Neutrophil (primary cell): ENCODE measurements around the gene SLC44A2.

Source experiments
- H3K27ac ChIP-seq: fragments of 200-600 bp; sonication (generic); 2 replicates; pipeline ENCODE4 v1.5.1; 2016; ENCODE audit warnings: mild to moderate bottlenecking, moderate library complexity
- H3K27me3 ChIP-seq: fragments of 200-600 bp; sonication (generic); 2 replicates; pipeline ENCODE4 v1.6.0; 2016; ENCODE audit warnings: mild to moderate bottlenecking
- H3K36me3 ChIP-seq: fragments of 200-600 bp; sonication (generic); 2 replicates; pipeline ENCODE4 v1.5.1; 2017
- H3K4me1 ChIP-seq, 2 experiments: fragments of 200-600 bp in 1 of 2; sonication (generic) in 1 of 2; 1 replicate in 1 of 2; 2 replicates in 1 of 2; pipeline versions ENCODE4 v1.5.1 to v1.6.1; 2013 to 2016; ENCODE audit warnings: low read depth in 1 of 2, low read length in 1 of 2, mild to moderate bottlenecking in 1 of 2, moderate library complexity in 1 of 2; ENCODE audit not compliant: control insufficient read depth in 1 of 2, insufficient read depth in 1 of 2
- H3K4me3 ChIP-seq, 2 experiments: fragments of 200-600 bp in 1 of 2; sonication (generic) in 1 of 2; 1 replicate in 1 of 2; 2 replicates in 1 of 2; pipeline ENCODE4 v1.5.1; 2013 to 2016; ENCODE audit warnings: low read depth in 1 of 2, low read length in 1 of 2, mild to moderate bottlenecking in 1 of 2, moderate library complexity in 1 of 2
- H3K9me3 ChIP-seq: fragments of 200-600 bp; sonication (generic); 2 replicates; pipeline ENCODE4 v1.5.1; 2016
- CTCF ChIP-seq: fragments of 200-600 bp; sonication (generic); IDR thresholded peaks from 2 replicates; pipeline ENCODE4 v1.5.1; 2016; ENCODE audit warnings: antibody characterized with exemption

SLC44A2 gene

GRCh38 chr19:10682397-10683063 is 57.2 kb downstream of the SLC44A2 start:
- Histone ChIP-seq H3K4me3 (no peak overlapping the region), H3K27ac (no peak overlapping the region), H3K27me3 (no peaks in the 10 kb centered on the region), H3K36me3 (peaks cover 98% of the 10 kb centered on the region), H3K9me3 (no peaks in the 10 kb centered on the region), H3K4me1 (no peaks in the 10 kb centered on the region)
- no peak for TF ChIP-seq CTCF

DNA sequence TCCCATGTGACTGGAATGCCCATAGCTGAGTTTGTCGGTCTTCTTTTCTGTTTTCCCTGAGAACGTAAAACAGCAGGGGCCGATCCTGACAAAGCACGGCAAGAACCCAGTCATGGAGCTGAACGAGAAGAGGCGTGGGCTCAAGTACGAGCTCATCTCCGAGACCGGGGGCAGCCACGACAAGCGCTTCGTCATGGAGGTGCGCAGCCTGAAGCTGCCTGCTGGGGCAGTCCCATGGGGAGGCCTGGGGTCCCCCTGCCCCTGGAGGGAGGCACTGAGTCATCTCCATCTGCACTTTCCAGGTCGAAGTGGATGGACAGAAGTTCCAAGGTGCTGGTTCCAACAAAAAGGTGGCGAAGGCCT is 57.7 kb downstream of the SLC44A2 start:
- Histone ChIP-seq H3K9me3 (no peaks in the 10 kb centered on the region), H3K27me3 (no peaks in the 10 kb centered on the region), H3K4me3 (no peak overlapping the region), H3K36me3 (peaks cover 98% of the 10 kb centered on the region), H3K4me1 (no peaks in the 10 kb centered on the region), H3K27ac (no peak overlapping the region)
- TF ChIP-seq CTCF, result no peak

GRCh38 chr19:10683582-10683981 is 58.2 kb downstream of the SLC44A2 start:
- Histone ChIP-seq H3K4me3 (no peak overlapping the region), H3K36me3 (peaks cover 98% of the 10 kb centered on the region), H3K4me1 (no peaks in the 10 kb centered on the region), H3K27me3 (no peaks in the 10 kb centered on the region), H3K27ac (no peak overlapping the region), H3K9me3 (no peaks in the 10 kb centered on the region)
- TF ChIP-seq CTCF, result no peak

- H3K4me3 ChIP-seq, result no peak overlapping the region
- no peak for TF ChIP-seq CTCF
- H3K27me3 ChIP-seq, result no peaks in the 10 kb centered on the region
- H3K27ac ChIP-seq, result no peak overlapping the region
- H3K4me1 ChIP-seq, result no peaks in the 10 kb centered on the region
- peaks cover 98% of the 10 kb centered on the region for H3K36me3 ChIP-seq
- no peaks in the 10 kb centered on the region for H3K9me3 ChIP-seq
These were observed 59.9 kb downstream of the SLC44A2 start for GRCh38 chr19:10685210-10685609.

GRCh38 chr19:10686193-10686592 is 60.8 kb downstream of the SLC44A2 start:
- H3K4me1 ChIP-seq, result no peaks in the 10 kb centered on the region
- TF ChIP-seq CTCF, result no peak
- no peak overlapping the region for H3K27ac ChIP-seq
- H3K36me3 ChIP-seq, result peaks cover 98% of the 10 kb centered on the region
- no peak overlapping the region for H3K4me3 ChIP-seq
- no peaks in the 10 kb centered on the region for H3K27me3 ChIP-seq
- H3K9me3 ChIP-seq, result no peaks in the 10 kb centered on the region
